ENCODE measurements around the gene TGFB3.

DNA sequence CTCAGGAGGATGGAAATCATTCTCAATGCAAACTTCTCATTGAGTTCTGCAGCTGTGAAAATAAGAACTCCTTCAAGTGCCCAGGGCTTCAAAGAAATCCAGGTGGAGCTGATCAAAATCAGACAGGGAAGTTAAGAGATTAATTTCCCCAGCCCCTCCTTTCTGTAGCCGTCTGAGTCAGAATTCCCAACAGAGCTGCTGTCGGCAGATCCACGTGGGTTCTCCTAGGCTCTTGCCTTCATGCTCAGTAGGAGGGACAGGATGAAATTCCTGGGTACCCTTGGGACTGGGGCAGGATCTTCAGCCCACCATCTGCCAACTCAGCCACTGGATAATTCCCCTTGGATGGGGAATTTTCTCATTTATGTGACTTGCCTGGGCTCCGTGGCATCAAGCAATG is 13.3 kb downstream of the TGFB3 start:
- TF ChIP-seq, protein P1, sequence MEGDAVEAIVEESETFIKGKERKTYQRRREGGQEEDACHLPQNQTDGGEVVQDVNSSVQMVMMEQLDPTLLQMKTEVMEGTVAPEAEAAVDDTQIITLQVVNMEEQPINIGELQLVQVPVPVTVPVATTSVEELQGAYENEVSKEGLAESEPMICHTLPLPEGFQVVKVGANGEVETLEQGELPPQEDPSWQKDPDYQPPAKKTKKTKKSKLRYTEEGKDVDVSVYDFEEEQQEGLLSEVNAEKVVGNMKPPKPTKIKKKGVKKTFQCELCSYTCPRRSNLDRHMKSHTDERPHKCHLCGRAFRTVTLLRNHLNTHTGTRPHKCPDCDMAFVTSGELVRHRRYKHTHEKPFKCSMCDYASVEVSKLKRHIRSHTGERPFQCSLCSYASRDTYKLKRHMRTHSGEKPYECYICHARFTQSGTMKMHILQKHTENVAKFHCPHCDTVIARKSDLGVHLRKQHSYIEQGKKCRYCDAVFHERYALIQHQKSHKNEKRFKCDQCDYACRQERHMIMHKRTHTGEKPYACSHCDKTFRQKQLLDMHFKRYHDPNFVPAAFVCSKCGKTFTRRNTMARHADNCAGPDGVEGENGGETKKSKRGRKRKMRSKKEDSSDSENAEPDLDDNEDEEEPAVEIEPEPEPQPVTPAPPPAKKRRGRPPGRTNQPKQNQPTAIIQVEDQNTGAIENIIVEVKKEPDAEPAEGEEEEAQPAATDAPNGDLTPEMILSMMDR (IDR thresholded peaks at IDR 0.05), result no peak
- no peak for TF ChIP-seq EP300 (IDR thresholded peaks at IDR 0.05)

Measured in upper lobe of left lung (tissue), 4 donors.